Activated T-cell treated with anti-CD3 and anti-CD28 coated beads, Interleukin-2, amount 50 U/mL, for 24 hours (primary cell): Measurements from ENCODE around the gene FAM24B.
A peak's percentile ranks its signal among the peaks of the same experiment; 100 is the strongest.

Source experiments
- DNase-seq: peaks from one replicate; pipeline ENCODE4 v3.0.0-alpha.2; 2020
- H3K27ac Mint-ChIP-seq: 2 replicates; pipeline ENCODE4 v1.8.0; 2020; ENCODE audit warnings: mild to moderate bottlenecking, mixed read lengths
- H3K27me3 Mint-ChIP-seq: 2 replicates; pipeline ENCODE4 v1.8.0; 2020; ENCODE audit warnings: mixed read lengths
- H3K36me3 Mint-ChIP-seq: 2 replicates; pipeline ENCODE4 v1.8.0; 2020; ENCODE audit warnings: low read depth, mixed read lengths
- H3K4me1 Mint-ChIP-seq: 2 replicates; pipeline ENCODE4 v1.8.0; 2020; ENCODE audit warnings: low read depth, mixed read lengths
- H3K4me3 Mint-ChIP-seq: 2 replicates; pipeline ENCODE4 v1.8.0; 2020; ENCODE audit warnings: mild to moderate bottlenecking, moderate library complexity, mixed read lengths
- H3K9me3 Mint-ChIP-seq: 2 replicates; pipeline ENCODE4 v1.8.0; 2020; ENCODE audit warnings: mixed read lengths

The FAM24B gene

GRCh38 chr10:122849900-122850605 lies 29.3 kb downstream of the FAM24B start:
- no peak overlapping the region for H3K4me3 Mint-ChIP-seq
- no peaks in the 10 kb centered on the region for H3K9me3 Mint-ChIP-seq
- H3K27me3 Mint-ChIP-seq: no peaks in the 10 kb centered on the region
- DNase-seq: no peak
- peaks cover 96% of the 10 kb centered on the region for H3K36me3 Mint-ChIP-seq
- peaks cover 27% of the 10 kb centered on the region for H3K4me1 Mint-ChIP-seq
- peak overlapping the region; percentile 41 for H3K27ac Mint-ChIP-seq

- peaks cover 94% of the 10 kb centered on the region for H3K36me3 Mint-ChIP-seq
- no peak overlapping the region for H3K27ac Mint-ChIP-seq
- peaks cover 17% of the 10 kb centered on the region for H3K4me1 Mint-ChIP-seq
- no peaks in the 10 kb centered on the region for H3K27me3 Mint-ChIP-seq
- no peak for DNase-seq
- peaks cover 2% of the 10 kb centered on the region for H3K9me3 Mint-ChIP-seq
- H3K4me3 Mint-ChIP-seq: no peak overlapping the region
Measured at GRCh38 chr10:122849090-122849489, 30.3 kb downstream of the FAM24B start.

- H3K27ac Mint-ChIP-seq: no peak overlapping the region
- DNase-seq: no peak
- peaks cover 88% of the 10 kb centered on the region for H3K36me3 Mint-ChIP-seq
- H3K9me3 Mint-ChIP-seq: peaks cover 2% of the 10 kb centered on the region
- peaks cover 12% of the 10 kb centered on the region for H3K4me1 Mint-ChIP-seq
- no peak overlapping the region for H3K4me3 Mint-ChIP-seq
- no peaks in the 10 kb centered on the region for H3K27me3 Mint-ChIP-seq
Measured at GRCh38 chr10:122847782-122848604, 31.4 kb downstream of the FAM24B start.

GRCh38 chr10:122845783-122846332 lies 33.5 kb downstream of the FAM24B start, which contains the start of gene CUZD1:
Gene CUZD1, minus strand, starts transcription at chr10:122845857. Its CDS starts 14 bp downstream, at chr10:122845843.
- H3K27ac Mint-ChIP-seq: no peak within 1 kb of the TSS
- H3K27me3 Mint-ChIP-seq: no peaks in the 10 kb centered on the region
- H3K4me3 Mint-ChIP-seq: no peak within 1 kb of the TSS
- H3K36me3 Mint-ChIP-seq: peaks cover 85% of the 10 kb centered on the region
- DNase-seq: no peak
- peaks cover 2% of the 10 kb centered on the region for H3K9me3 Mint-ChIP-seq
- H3K4me1 Mint-ChIP-seq: peaks cover 4% of the 10 kb centered on the region

- DNase-seq: no peak
- no peaks in the 10 kb centered on the region for H3K4me1 Mint-ChIP-seq
- H3K27me3 Mint-ChIP-seq: no peaks in the 10 kb centered on the region
- no peak overlapping the region for H3K27ac Mint-ChIP-seq
- H3K4me3 Mint-ChIP-seq: no peak overlapping the region
- peaks cover 81% of the 10 kb centered on the region for H3K36me3 Mint-ChIP-seq
- peaks cover 2% of the 10 kb centered on the region for H3K9me3 Mint-ChIP-seq
Measured at GRCh38 chr10:122844146-122844545, 35.2 kb downstream of the FAM24B start.

- Mint-ChIP-seq H3K36me3 (peaks cover 82% of the 10 kb centered on the region), H3K9me3 (peaks cover 2% of the 10 kb centered on the region), H3K4me3 (no peak overlapping the region), H3K4me1 (no peaks in the 10 kb centered on the region), H3K27ac (no peak overlapping the region), H3K27me3 (no peaks in the 10 kb centered on the region)
- no peak for DNase-seq
Measured at GRCh38 chr10:122841569-122841968, 37.8 kb downstream of the FAM24B start.

GRCh38 chr10:122839505-122839904 lies 39.9 kb downstream of the FAM24B start:
- DNase-seq: no peak
- Mint-ChIP-seq H3K36me3 (peaks cover 83% of the 10 kb centered on the region), H3K9me3 (no peaks in the 10 kb centered on the region), H3K27me3 (no peaks in the 10 kb centered on the region), H3K27ac (no peak overlapping the region), H3K4me3 (no peak overlapping the region), H3K4me1 (no peaks in the 10 kb centered on the region)

- H3K4me3 Mint-ChIP-seq: no peak overlapping the region
- no peaks in the 10 kb centered on the region for H3K9me3 Mint-ChIP-seq
- no peaks in the 10 kb centered on the region for H3K27me3 Mint-ChIP-seq
- no peaks in the 10 kb centered on the region for H3K4me1 Mint-ChIP-seq
- H3K27ac Mint-ChIP-seq: no peak overlapping the region
- DNase-seq: no peak
- peaks cover 82% of the 10 kb centered on the region for H3K36me3 Mint-ChIP-seq
Measured at GRCh38 chr10:122838880-122839279, 40.5 kb downstream of the FAM24B start.

GRCh38 chr10:122835908-122836307 lies 43.5 kb downstream of the FAM24B start:
- no peak overlapping the region for H3K27ac Mint-ChIP-seq
- no peaks in the 10 kb centered on the region for H3K4me1 Mint-ChIP-seq
- H3K4me3 Mint-ChIP-seq: no peak overlapping the region
- no peaks in the 10 kb centered on the region for H3K27me3 Mint-ChIP-seq
- DNase-seq: no peak
- H3K9me3 Mint-ChIP-seq: no peaks in the 10 kb centered on the region
- H3K36me3 Mint-ChIP-seq: peaks cover 88% of the 10 kb centered on the region

GRCh38 chr10:122830965-122831353 lies 48.4 kb downstream of the FAM24B start:
- Mint-ChIP-seq H3K4me3 (no peak overlapping the region), H3K9me3 (no peaks in the 10 kb centered on the region), H3K4me1 (no peaks in the 10 kb centered on the region), H3K27ac (no peak overlapping the region), H3K27me3 (no peaks in the 10 kb centered on the region), H3K36me3 (peaks cover 50% of the 10 kb centered on the region)
- DNase-seq: no peak

- Mint-ChIP-seq H3K4me3 (no peak overlapping the region), H3K27ac (no peak overlapping the region), H3K36me3 (peaks cover 46% of the 10 kb centered on the region), H3K9me3 (no peaks in the 10 kb centered on the region), H3K4me1 (no peaks in the 10 kb centered on the region), H3K27me3 (no peaks in the 10 kb centered on the region)
- DNase-seq: no peak
Measured at GRCh38 chr10:122830273-122830964, 49.0 kb downstream of the FAM24B start.

- no peak overlapping the region for H3K27ac Mint-ChIP-seq
- peaks cover 4% of the 10 kb centered on the region for H3K27me3 Mint-ChIP-seq
- H3K4me3 Mint-ChIP-seq: no peak overlapping the region
- H3K36me3 Mint-ChIP-seq: peaks cover 36% of the 10 kb centered on the region
- no peaks in the 10 kb centered on the region for H3K9me3 Mint-ChIP-seq
- no peaks in the 10 kb centered on the region for H3K4me1 Mint-ChIP-seq
- no peak for DNase-seq
Measured at GRCh38 chr10:122829454-122829853, 49.9 kb downstream of the FAM24B start.

GRCh38 chr10:122828716-122829255 lies 50.6 kb downstream of the FAM24B start:
- Mint-ChIP-seq H3K27me3 (peaks cover 11% of the 10 kb centered on the region), H3K4me3 (no peak overlapping the region), H3K4me1 (no peaks in the 10 kb centered on the region), H3K27ac (no peak overlapping the region), H3K9me3 (no peaks in the 10 kb centered on the region), H3K36me3 (peaks cover 31% of the 10 kb centered on the region)
- no peak for DNase-seq

GRCh38 chr10:122827302-122827701 lies 52.1 kb downstream of the FAM24B start:
- H3K27ac Mint-ChIP-seq: no peak overlapping the region
- no peaks in the 10 kb centered on the region for H3K9me3 Mint-ChIP-seq
- no peak overlapping the region for H3K4me3 Mint-ChIP-seq
- peaks cover 23% of the 10 kb centered on the region for H3K27me3 Mint-ChIP-seq
- DNase-seq: no peak
- H3K36me3 Mint-ChIP-seq: peaks cover 19% of the 10 kb centered on the region
- H3K4me1 Mint-ChIP-seq: no peaks in the 10 kb centered on the region
